Tibial artery (tissue), 4 donors: ENCODE results near the gene CFAP97.
A peak's percentile ranks its signal among the peaks of the same experiment; 100 is the strongest.

ENCODE experiments used
- DNase-seq, 2 donors: peaks; one replicate each; pipeline ENCODE4 v3.0.0-alpha.2; 2019
- H3K27ac ChIP-seq, 2 donors: fragments of 200-600 bp; sonication (generic) in 1 of 2; 1 replicate in 1 of 2; 2 replicates in 1 of 2; pipeline ENCODE4 v1.5.1; 2018 to 2019; ENCODE audit warnings: mild to moderate bottlenecking in 1 of 2
- H3K27me3 ChIP-seq, 2 donors: fragments of 200-600 bp; sonication (generic) in 1 of 2; one replicate each; pipeline versions ENCODE4 v1.5.1 to v1.6.0; 2016 to 2019
- H3K36me3 ChIP-seq, 3 donors: fragments of 200-600 bp; sonication (generic) in 2 of 3; one replicate each; pipeline ENCODE4 v1.5.1; 2016 to 2019; ENCODE audit warnings: mild to moderate bottlenecking in 2 of 3
- H3K4me1 ChIP-seq, 4 donors: fragments of 200-600 bp; sonication (generic) in 2 of 4; 1 replicate in 3 of 4; 2 replicates in 1 of 4; pipeline ENCODE4 v1.5.1; 2016 to 2019
- H3K4me3 ChIP-seq, 2 donors: fragments of 200-600 bp; sonication (generic) in 1 of 2; 1 replicate in 1 of 2; 2 replicates in 1 of 2; pipeline ENCODE4 v1.5.1; 2018 to 2019; ENCODE audit warnings: mild to moderate bottlenecking in 2 of 2
- H3K9me3 ChIP-seq, 3 donors: fragments of 200-600 bp; sonication (generic) in 1 of 3; one replicate each; pipeline ENCODE4 v1.5.1; 2016 to 2019
- CTCF ChIP-seq, 2 experiments: fragments of 200-600 bp in 1 of 2; fragments of 450-650 bp in 1 of 2; IDR thresholded peaks; one replicate each; pipeline ENCODE4 v1.5.1; 2017 to 2019; ENCODE audit warnings: antibody characterized with exemption in 2 of 2, mild to moderate bottlenecking in 1 of 2, moderate library complexity in 1 of 2
- intact Hi-C: fragments of 100-400 bp; cut with DNase I; formaldehyde crosslinking; loops from one replicate; pipeline ENCODE4 v1.15.0; 2023; ENCODE audit warnings: low total_unique reads

CFAP97 gene

GRCh38 chr4:185227713-185228278 is 24.0 kb upstream of the CFAP97 start:
- TF ChIP-seq CTCF (IDR thresholded peaks at IDR 0.05) = no peak
- intact Hi-C loops = loop anchor here (10.0 kb wide), 1 partner anchor 147 kb away; no protein-coding TSS in a partner anchor
- DNase-seq = no peak
- Histone ChIP-seq H3K4me3 (no peak overlapping the region), H3K9me3 (no peaks in the 10 kb centered on the region), H3K36me3 (no peaks in the 10 kb centered on the region), H3K27ac (no peak overlapping the region), H3K27me3 (no peaks in the 10 kb centered on the region), H3K4me1 (peaks cover 0 to 19% (median 6%) of the 10 kb centered on the region in 4 donors)

GRCh38 chr4:185227131-185227551 is 23.3 kb upstream of the CFAP97 start:
- H3K9me3 ChIP-seq = no peaks in the 10 kb centered on the region
- intact Hi-C loops = loop anchor here (10.0 kb wide), 1 partner anchor 148 kb away; no protein-coding TSS in a partner anchor
- no peaks in the 10 kb centered on the region for H3K36me3 ChIP-seq
- no peak overlapping the region for H3K4me3 ChIP-seq
- DNase-seq = no peak
- H3K4me1 ChIP-seq = peaks cover 0 to 23% (median 6%) of the 10 kb centered on the region in 4 donors
- no peak for TF ChIP-seq CTCF (IDR thresholded peaks at IDR 0.05)
- H3K27me3 ChIP-seq = no peaks in the 10 kb centered on the region
- no peak overlapping the region for H3K27ac ChIP-seq

GRCh38 chr4:185225940-185226339 is 22.1 kb upstream of the CFAP97 start:
- Histone ChIP-seq H3K36me3 (no peaks in the 10 kb centered on the region), H3K9me3 (no peaks in the 10 kb centered on the region), H3K27ac (no peak overlapping the region), H3K4me3 (no peak overlapping the region), H3K27me3 (no peaks in the 10 kb centered on the region), H3K4me1 (peaks cover 0 to 23% (median 6%) of the 10 kb centered on the region in 4 donors)
- TF ChIP-seq CTCF (IDR thresholded peaks at IDR 0.05) = no peak
- DNase-seq = no peak
- intact Hi-C loops = loop anchor here (10.0 kb wide), 1 partner anchor 149 kb away; no protein-coding TSS in a partner anchor

GRCh38 chr4:185224597-185224996 is 20.8 kb upstream of the CFAP97 start:
- peak in 1 of 2 experiments; percentile 16 for TF ChIP-seq CTCF (IDR thresholded peaks at IDR 0.05)
- intact Hi-C loops = loop anchor here (10.0 kb wide), 1 partner anchor 150 kb away; no protein-coding TSS in a partner anchor
- no peak for DNase-seq
- H3K4me3 ChIP-seq = no peak overlapping the region
- no peaks in the 10 kb centered on the region for H3K36me3 ChIP-seq
- H3K9me3 ChIP-seq = no peaks in the 10 kb centered on the region
- no peaks in the 10 kb centered on the region for H3K27me3 ChIP-seq
- H3K4me1 ChIP-seq = peaks cover 0 to 35% (median 8%) of the 10 kb centered on the region in 4 donors
- H3K27ac ChIP-seq = no peak overlapping the region

- no peak for DNase-seq
- TF ChIP-seq CTCF (IDR thresholded peaks at IDR 0.05) = no peak
- Histone ChIP-seq H3K27ac (no peak overlapping the region), H3K36me3 (no peaks in the 10 kb centered on the region), H3K4me3 (no peak overlapping the region), H3K9me3 (no peaks in the 10 kb centered on the region), H3K27me3 (no peaks in the 10 kb centered on the region), H3K4me1 (peaks cover 0 to 39% (median 14%) of the 10 kb centered on the region in 4 donors)
- intact Hi-C loops = loop anchor here (10.0 kb wide), 1 partner anchor 152 kb away; no protein-coding TSS in a partner anchor
Observed at GRCh38 chr4:185222598-185222997, 18.8 kb upstream of the CFAP97 start.
